Hematopoietic multipotent progenitor cell treated with erythropoietin and hydrocortisone succinate and interleukin-3 and kit ligand, for 15 days (in vitro differentiated cells): ENCODE data around the gene EFCAB12.
A peak's percentile ranks its signal among the peaks of the same experiment; 100 is the strongest.
"Not testable (repeated sequence)": the region's sequence is repeated elsewhere in the genome, so short reads cannot be mapped to it uniquely, and the experiment has no call there.

Experiments
- DNase-seq: peaks from one replicate; pipeline ENCODE4 v3.0.0-alpha.2; 2015; ENCODE audit warnings: low spot score

EFCAB12 gene

GRCh38 chr3:129419476-129419875, 9.0 kb downstream of the EFCAB12 start:
- DNase-seq, result no peak

GRCh38 chr3:129418041-129418973, 10.1 kb downstream of the EFCAB12 start:
- no peak for DNase-seq

GRCh38 chr3:129417326-129417725, 11.1 kb downstream of the EFCAB12 start:
- no peak for DNase-seq

GRCh38 chr3:129416415-129416814, 12.0 kb downstream of the EFCAB12 start:
- DNase-seq, result no peak

- no peak for DNase-seq
These were observed 12.6 kb downstream of the EFCAB12 start for GRCh38 chr3:129415830-129416229.

- DNase-seq, result no peak
These were observed 13.1 kb downstream of the EFCAB12 start for GRCh38 chr3:129415378-129415777.

- peak; percentile 29 for DNase-seq
These were observed 14.5 kb downstream of the EFCAB12 start for GRCh38 chr3:129413687-129414506.

- not testable (repeated sequence) for DNase-seq
These were observed 15.2 kb downstream of the EFCAB12 start for GRCh38 chr3:129413238-129413637.

GRCh38 chr3:129412542-129413198, 15.8 kb downstream of the EFCAB12 start:
- DNase-seq, result no peak

- DNase-seq, result no peak
These were observed 17.5 kb downstream of the EFCAB12 start for GRCh38 chr3:129410971-129411370.

- DNase-seq, result no peak
These were observed 18.9 kb downstream of the EFCAB12 start for GRCh38 chr3:129409541-129409940.

GRCh38 chr3:129404610-129405009, 23.8 kb downstream of the EFCAB12 start:
- DNase-seq, result no peak

GRCh38 chr3:129404130-129404529, 24.3 kb downstream of the EFCAB12 start:
- DNase-seq, result no peak

- no peak for DNase-seq
These were observed 25.0 kb downstream of the EFCAB12 start for GRCh38 chr3:129403450-129403849.

- no peak for DNase-seq
These were observed 25.8 kb downstream of the EFCAB12 start for GRCh38 chr3:129402616-129403015.

GRCh38 chr3:129402210-129402609, 26.2 kb downstream of the EFCAB12 start:
- DNase-seq, result no peak

GRCh38 chr3:129399895-129400357, 28.5 kb downstream of the EFCAB12 start:
- no peak for DNase-seq

GRCh38 chr3:129399145-129399894, 29.1 kb downstream of the EFCAB12 start:
- peak; percentile 98 for DNase-seq

- peak; percentile 27 for DNase-seq
These were observed 29.7 kb downstream of the EFCAB12 start for GRCh38 chr3:129398803-129399144.

GRCh38 chr3:129393760-129394564, 34.5 kb downstream of the EFCAB12 start:
- not testable (repeated sequence) for DNase-seq

GRCh38 chr3:129393271-129393670, 35.2 kb downstream of the EFCAB12 start:
- no peak for DNase-seq
